ENCODE data around the gene TMEM119.

TMEM119 gene

DNA sequence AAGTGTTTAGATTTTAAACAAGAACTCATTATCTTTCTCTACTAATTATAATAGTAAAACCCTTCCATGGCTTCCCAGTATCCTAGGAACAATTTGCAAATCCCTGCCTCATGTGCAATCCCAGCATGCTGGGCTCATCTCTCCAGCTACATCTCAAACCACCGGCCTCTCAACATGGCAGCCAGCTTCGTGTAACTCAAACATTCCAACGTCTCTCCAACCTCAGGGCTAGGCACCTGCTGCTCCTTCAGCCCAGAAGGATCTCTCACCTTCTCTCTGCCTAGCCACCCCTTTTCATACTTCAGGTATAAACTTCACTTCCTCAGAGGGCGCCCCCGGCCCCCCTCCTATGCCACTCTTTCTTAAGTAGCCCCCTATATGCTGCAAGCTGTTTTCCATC, 44.1 kb downstream of the TMEM119 start:
- in situ Hi-C loops (cut with MboI; ENCODE audit: low sequenced_read_pairs) = loop anchor here (25.0 kb wide), 1 partner anchor 534 kb away; the partner anchor contains the start of genes ALKBH2 and UNG

DNA sequence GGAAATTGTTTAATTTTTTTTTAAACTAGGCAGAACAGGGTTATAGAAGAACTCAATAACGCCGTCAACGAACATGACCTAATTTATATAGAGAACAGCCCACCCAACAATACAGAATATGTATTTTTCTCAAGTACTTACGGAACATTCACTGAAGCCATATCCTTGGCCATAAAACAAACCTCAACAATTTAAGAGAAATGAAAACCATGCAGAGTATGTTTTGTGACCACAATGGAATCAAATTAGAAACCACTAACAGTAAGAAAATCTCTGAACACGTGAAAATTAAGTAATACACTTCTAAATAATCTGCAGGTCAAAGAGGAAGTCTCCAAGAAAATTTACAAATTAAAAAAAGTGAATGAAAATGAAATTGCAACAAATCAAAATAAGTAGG, 46.3 kb downstream of the TMEM119 start:
- in situ Hi-C loops (cut with MboI; ENCODE audit: low sequenced_read_pairs) = loop anchor here (25.0 kb wide), 1 partner anchor 536 kb away; the partner anchor contains the start of genes ALKBH2 and UNG

DNA sequence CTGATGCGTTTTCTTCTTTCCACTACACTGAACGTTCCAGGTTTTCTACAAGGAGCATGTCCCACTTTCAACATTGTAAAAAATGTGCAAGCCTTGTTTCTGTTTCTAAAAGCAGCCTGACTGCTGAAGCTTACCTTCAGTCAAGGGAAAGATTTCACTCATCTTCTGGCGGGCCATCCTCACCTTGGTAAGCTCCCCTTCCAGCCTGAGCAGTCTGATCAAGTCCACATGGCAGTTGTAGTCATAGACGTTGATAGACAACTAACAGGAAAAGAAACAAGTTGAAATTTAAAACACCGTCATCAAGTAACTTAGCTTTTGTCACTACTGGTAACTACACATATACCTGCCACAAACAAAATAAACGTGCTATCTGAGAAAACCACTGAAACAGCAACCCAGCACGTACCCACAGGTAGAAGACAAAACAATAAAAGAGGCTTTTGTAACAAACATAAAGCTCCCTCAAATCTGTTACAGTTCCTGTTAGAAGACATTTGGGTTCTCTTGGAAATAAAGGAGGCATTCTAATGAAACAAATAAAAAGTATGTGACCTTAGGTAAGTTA, 48.8 kb downstream of the TMEM119 start:
- in situ Hi-C loops (cut with MboI; ENCODE audit: low sequenced_read_pairs) = no loop called here

DNA sequence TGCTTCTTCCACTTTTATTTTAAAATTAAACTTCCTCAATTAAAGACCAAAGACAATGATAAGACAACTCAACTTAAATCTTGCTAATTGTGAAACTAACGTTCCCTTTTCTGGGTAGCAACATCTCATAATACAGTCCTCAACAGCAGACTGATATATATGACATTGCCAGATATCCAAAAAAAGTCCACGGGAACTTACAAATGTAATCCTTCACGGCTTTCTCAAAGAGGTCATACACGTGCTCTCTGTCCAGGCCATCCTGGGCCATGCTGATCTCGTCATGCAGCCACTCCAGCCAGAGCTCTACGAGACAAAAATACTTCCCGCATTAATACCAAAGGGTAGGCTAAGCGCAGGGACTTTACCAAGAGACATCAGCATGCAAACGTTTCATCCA, 50.2 kb downstream of the TMEM119 start:
- in situ Hi-C loops (cut with MboI; ENCODE audit: low sequenced_read_pairs) = no loop called here

DNA sequence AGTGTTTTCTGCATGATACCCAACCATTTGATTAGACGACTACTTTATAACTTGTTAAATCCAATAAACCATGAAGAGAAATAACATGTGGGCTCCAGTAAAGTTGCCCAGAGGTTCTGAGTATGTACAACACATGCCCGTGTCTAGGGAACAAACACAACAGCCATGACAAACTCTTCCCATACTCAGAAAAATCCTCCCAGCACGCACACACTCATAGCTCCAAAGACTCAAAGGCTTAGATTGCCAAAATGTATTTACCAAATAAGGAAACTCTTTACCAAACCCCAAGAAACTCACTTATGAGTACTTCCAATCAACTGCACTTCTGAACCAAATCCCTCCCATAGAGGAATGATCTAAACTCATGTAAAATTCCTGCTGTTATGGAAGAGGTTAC, 54.2 kb downstream of the TMEM119 start:
- in situ Hi-C loops (cut with MboI; ENCODE audit: low sequenced_read_pairs) = no loop called here

DNA sequence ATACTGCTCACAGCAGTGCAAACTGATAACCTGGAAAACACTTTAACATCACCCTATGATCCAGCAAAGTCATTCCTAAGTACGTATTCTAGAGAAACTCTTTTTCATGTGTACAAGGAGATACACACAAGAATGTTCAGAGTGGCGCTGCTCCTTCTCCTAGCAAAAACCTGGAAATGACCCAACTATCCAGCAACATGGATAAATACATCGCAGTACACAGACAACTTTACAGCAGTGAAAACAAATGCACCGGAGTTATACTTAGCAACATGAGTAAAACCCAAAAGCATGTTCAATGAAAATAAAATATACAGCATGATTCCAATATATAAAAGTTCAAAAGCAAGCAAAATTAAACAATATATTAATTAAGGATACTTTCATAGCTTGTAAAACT, 55.6 kb downstream of the TMEM119 start:
- in situ Hi-C loops (cut with MboI; ENCODE audit: low sequenced_read_pairs) = no loop called here

All from HL-60/S4 treated with phorbol 12-myristate 13-acetate at 8.2 ng/mL for 4 days and 3 days (cell line).